Stimulated activated memory B cell treated with anti-CD40 and anti-IgM and Interleukin-4, amounts not matched to agents 10 μg/mL and 1 μg/mL and 100 μg/mL, for 72 hours (primary cell): ENCODE results near the gene CXCL12.
A peak's percentile ranks its signal among the peaks of the same experiment; 100 is the strongest.

Experiments used
- ATAC-seq: fragments of 150-1000 bp; cut with Tn5 transposase; 2 replicates; pipeline ENCODE4 v1.10.0; 2021
- H3K27ac Mint-ChIP-seq: one replicate; pipeline ENCODE4 v1.8.0; 2022; ENCODE audit warnings: mild to moderate bottlenecking, mixed read lengths
- H3K27me3 Mint-ChIP-seq: one replicate; pipeline ENCODE4 v1.8.0; 2022; ENCODE audit warnings: mixed read lengths
- H3K36me3 Mint-ChIP-seq: one replicate; pipeline ENCODE4 v1.8.0; 2022; ENCODE audit warnings: mixed read lengths
- H3K4me1 Mint-ChIP-seq: one replicate; pipeline ENCODE4 v1.8.0; 2022; ENCODE audit warnings: mixed read lengths
- H3K4me3 Mint-ChIP-seq: one replicate; pipeline ENCODE4 v1.8.0; 2022; ENCODE audit warnings: mild to moderate bottlenecking, moderate library complexity, mixed read lengths
- H3K9me3 Mint-ChIP-seq: one replicate; pipeline ENCODE4 v1.8.0; 2022; ENCODE audit warnings: mixed read lengths

Gene CXCL12

GRCh38 chr10:44385026-44385695 lies at the start of gene CXCL12:
CXCL12 (minus strand) TSS chr10:44385097; CDS start chr10:44385005, 92 bp downstream.
- no peak within 1 kb of the TSS for H3K27ac Mint-ChIP-seq
- peaks cover 6% of the 10 kb centered on the region for H3K4me1 Mint-ChIP-seq
- H3K9me3 Mint-ChIP-seq = no peaks in the 10 kb centered on the region
- ATAC-seq = no peak
- H3K27me3 Mint-ChIP-seq = peaks cover 53% of the 10 kb centered on the region
- peak within 1 kb of the TSS; percentile 23 for H3K4me3 Mint-ChIP-seq
- H3K36me3 Mint-ChIP-seq = no peaks in the 10 kb centered on the region

- no peak overlapping the region for H3K27ac Mint-ChIP-seq
- ATAC-seq = no peak
- H3K9me3 Mint-ChIP-seq = peaks cover 12% of the 10 kb centered on the region
- H3K36me3 Mint-ChIP-seq = no peaks in the 10 kb centered on the region
- H3K27me3 Mint-ChIP-seq = no peaks in the 10 kb centered on the region
- H3K4me3 Mint-ChIP-seq = no peak overlapping the region
- H3K4me1 Mint-ChIP-seq = no peaks in the 10 kb centered on the region
Measured at GRCh38 chr10:44427479-44427878, 42.6 kb upstream of the CXCL12 start.

GRCh38 chr10:44427037-44427436 lies 42.1 kb upstream of the CXCL12 start:
- no peak for ATAC-seq
- Mint-ChIP-seq H3K27ac (no peak overlapping the region), H3K4me1 (no peaks in the 10 kb centered on the region), H3K36me3 (no peaks in the 10 kb centered on the region), H3K9me3 (peaks cover 11% of the 10 kb centered on the region), H3K27me3 (no peaks in the 10 kb centered on the region), H3K4me3 (no peak overlapping the region)

GRCh38 chr10:44426247-44427034 lies 41.5 kb upstream of the CXCL12 start:
- Mint-ChIP-seq H3K36me3 (no peaks in the 10 kb centered on the region), H3K27me3 (no peaks in the 10 kb centered on the region), H3K4me3 (no peak overlapping the region), H3K27ac (no peak overlapping the region), H3K4me1 (no peaks in the 10 kb centered on the region), H3K9me3 (peaks cover 9% of the 10 kb centered on the region)
- ATAC-seq = no peak

DNA sequence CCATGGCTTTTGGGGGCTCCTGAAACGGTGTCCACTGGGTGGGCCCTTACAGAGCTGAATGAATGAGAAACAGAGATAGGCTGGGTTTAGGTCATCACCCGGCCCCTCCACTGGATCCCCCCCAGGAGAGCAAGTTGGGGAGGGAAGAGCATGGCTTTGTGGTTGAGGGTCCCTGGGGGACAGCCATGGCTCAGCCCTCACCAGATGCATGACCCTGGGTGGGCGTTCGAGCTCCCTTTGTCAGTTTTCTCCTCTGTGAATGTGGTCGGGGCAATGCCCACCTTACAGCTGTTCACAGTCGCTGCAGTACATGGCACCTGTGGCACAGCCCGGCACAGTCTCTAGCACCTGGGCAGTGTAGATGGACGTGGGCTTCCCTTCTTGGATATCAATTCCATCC lies 40.6 kb upstream of the CXCL12 start:
- Mint-ChIP-seq H3K36me3 (no peaks in the 10 kb centered on the region), H3K4me3 (no peak overlapping the region), H3K27me3 (no peaks in the 10 kb centered on the region), H3K9me3 (peaks cover 3% of the 10 kb centered on the region), H3K4me1 (no peaks in the 10 kb centered on the region), H3K27ac (no peak overlapping the region)
- no peak for ATAC-seq

- no peak overlapping the region for H3K4me3 Mint-ChIP-seq
- no peaks in the 10 kb centered on the region for H3K4me1 Mint-ChIP-seq
- H3K9me3 Mint-ChIP-seq = peaks cover 3% of the 10 kb centered on the region
- no peak overlapping the region for H3K27ac Mint-ChIP-seq
- ATAC-seq = no peak
- no peaks in the 10 kb centered on the region for H3K27me3 Mint-ChIP-seq
- H3K36me3 Mint-ChIP-seq = no peaks in the 10 kb centered on the region
Measured at GRCh38 chr10:44424957-44425356, 40.1 kb upstream of the CXCL12 start.

GRCh38 chr10:44424298-44424697 lies 39.4 kb upstream of the CXCL12 start:
- no peak for ATAC-seq
- Mint-ChIP-seq H3K36me3 (no peaks in the 10 kb centered on the region), H3K9me3 (peaks cover 3% of the 10 kb centered on the region), H3K4me3 (no peak overlapping the region), H3K4me1 (no peaks in the 10 kb centered on the region), H3K27ac (no peak overlapping the region), H3K27me3 (no peaks in the 10 kb centered on the region)

- Mint-ChIP-seq H3K4me3 (no peak overlapping the region), H3K36me3 (no peaks in the 10 kb centered on the region), H3K4me1 (no peaks in the 10 kb centered on the region), H3K27ac (no peak overlapping the region), H3K9me3 (no peaks in the 10 kb centered on the region), H3K27me3 (no peaks in the 10 kb centered on the region)
- no peak for ATAC-seq
Measured at GRCh38 chr10:44422570-44423101, 37.7 kb upstream of the CXCL12 start.

- Mint-ChIP-seq H3K4me3 (no peak overlapping the region), H3K27ac (no peak overlapping the region)
Measured at GRCh38 chr10:44422153-44422552, 37.3 kb upstream of the CXCL12 start.

GRCh38 chr10:44419790-44420549 lies 35.1 kb upstream of the CXCL12 start:
- H3K27me3 Mint-ChIP-seq = no peaks in the 10 kb centered on the region
- no peak overlapping the region for H3K4me3 Mint-ChIP-seq
- no peaks in the 10 kb centered on the region for H3K36me3 Mint-ChIP-seq
- no peaks in the 10 kb centered on the region for H3K4me1 Mint-ChIP-seq
- no peak overlapping the region for H3K27ac Mint-ChIP-seq
- no peak for ATAC-seq
- no peaks in the 10 kb centered on the region for H3K9me3 Mint-ChIP-seq

More at GRCh38 chr10:44422153-44422552, 37.3 kb upstream of the CXCL12 start:
- ATAC-seq = no peak
- no peaks in the 10 kb centered on the region for H3K4me1 Mint-ChIP-seq
- no peaks in the 10 kb centered on the region for H3K36me3 Mint-ChIP-seq
- H3K9me3 Mint-ChIP-seq = no peaks in the 10 kb centered on the region
- no peaks in the 10 kb centered on the region for H3K27me3 Mint-ChIP-seq

DNA sequence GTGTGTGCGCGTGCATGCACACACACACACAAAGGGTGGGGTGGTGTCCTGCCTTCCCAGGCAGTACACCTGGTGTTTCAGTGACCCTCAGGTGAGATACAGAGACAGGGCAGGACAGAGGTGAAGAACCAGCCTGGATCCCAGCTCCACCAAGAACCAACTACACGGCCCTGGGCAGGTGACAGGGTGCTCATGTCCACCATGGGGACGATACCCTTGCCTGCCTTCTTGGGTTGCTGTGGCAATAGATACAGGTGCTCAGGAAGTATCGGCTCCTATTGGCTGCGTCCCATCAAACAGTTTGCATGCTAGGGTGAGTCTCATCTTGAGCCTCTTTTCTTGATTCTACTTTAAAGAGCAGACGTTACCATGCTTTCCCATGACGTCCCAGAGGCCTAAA lies 33.7 kb upstream of the CXCL12 start:
- H3K4me1 Mint-ChIP-seq = no peaks in the 10 kb centered on the region
- no peaks in the 10 kb centered on the region for H3K36me3 Mint-ChIP-seq
- no peak overlapping the region for H3K4me3 Mint-ChIP-seq
- no peak overlapping the region for H3K27ac Mint-ChIP-seq
- H3K27me3 Mint-ChIP-seq = no peaks in the 10 kb centered on the region
- no peak for ATAC-seq
- peaks cover 2% of the 10 kb centered on the region for H3K9me3 Mint-ChIP-seq

DNA sequence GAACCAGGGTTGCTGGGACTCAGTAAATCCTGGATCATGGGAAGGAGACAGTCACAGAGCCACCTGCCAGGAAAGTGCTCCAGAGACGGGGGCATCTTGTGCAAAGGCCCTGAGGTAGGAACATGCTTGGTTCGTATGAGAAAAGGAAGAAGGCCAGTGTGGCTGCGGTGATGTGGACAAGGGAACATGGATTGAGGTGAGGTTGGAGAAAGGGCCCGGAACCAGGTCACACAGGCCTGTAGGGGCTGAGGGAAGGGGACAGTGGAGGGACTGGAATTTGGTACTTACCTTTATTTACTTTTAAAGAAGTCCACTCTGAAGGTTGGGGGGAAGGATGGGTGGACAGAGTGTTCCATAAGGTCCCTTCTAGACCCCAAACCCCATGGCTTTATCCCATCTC lies 32.9 kb upstream of the CXCL12 start:
- no peak for ATAC-seq
- Mint-ChIP-seq H3K4me3 (no peak overlapping the region), H3K27ac (no peak overlapping the region), H3K9me3 (peaks cover 2% of the 10 kb centered on the region), H3K27me3 (no peaks in the 10 kb centered on the region), H3K36me3 (no peaks in the 10 kb centered on the region), H3K4me1 (no peaks in the 10 kb centered on the region)

- H3K9me3 Mint-ChIP-seq = peaks cover 4% of the 10 kb centered on the region
- no peaks in the 10 kb centered on the region for H3K27me3 Mint-ChIP-seq
- H3K36me3 Mint-ChIP-seq = no peaks in the 10 kb centered on the region
Measured at GRCh38 chr10:44416936-44417335, 32.0 kb upstream of the CXCL12 start.

GRCh38 chr10:44416021-44416771 lies 31.3 kb upstream of the CXCL12 start:
- no peak for ATAC-seq
- Mint-ChIP-seq H3K4me1 (no peaks in the 10 kb centered on the region), H3K27me3 (no peaks in the 10 kb centered on the region), H3K36me3 (no peaks in the 10 kb centered on the region), H3K27ac (no peak overlapping the region), H3K4me3 (no peak overlapping the region), H3K9me3 (peaks cover 7% of the 10 kb centered on the region)

More at GRCh38 chr10:44416936-44417335, 32.0 kb upstream of the CXCL12 start:
- Mint-ChIP-seq H3K4me1 (no peaks in the 10 kb centered on the region), H3K27ac (no peak overlapping the region), H3K4me3 (no peak overlapping the region)
- no peak for ATAC-seq

DNA sequence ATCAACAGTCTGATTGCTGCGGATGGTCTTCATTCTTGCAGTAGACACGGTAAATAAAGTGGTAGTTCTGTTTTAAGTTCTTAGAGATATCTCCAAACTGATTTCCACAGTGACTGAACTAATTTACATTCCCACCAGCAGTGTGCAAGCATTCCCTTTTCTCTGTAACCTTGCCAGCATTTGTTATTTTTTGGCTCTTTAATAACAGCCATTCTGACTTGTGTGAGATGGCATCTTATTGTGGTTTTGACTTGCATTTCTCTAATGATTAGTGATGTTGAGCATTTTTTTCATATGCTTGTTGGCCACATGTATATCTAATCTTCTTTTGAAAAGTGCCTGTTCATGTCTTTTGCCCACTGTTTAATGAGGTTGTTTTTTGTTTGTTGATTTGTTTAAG lies 30.2 kb upstream of the CXCL12 start:
- Mint-ChIP-seq H3K27me3 (no peaks in the 10 kb centered on the region), H3K4me3 (no peak overlapping the region), H3K4me1 (no peaks in the 10 kb centered on the region), H3K27ac (no peak overlapping the region), H3K36me3 (no peaks in the 10 kb centered on the region), H3K9me3 (peaks cover 7% of the 10 kb centered on the region)
- no peak for ATAC-seq
